HL-60 (cell line): Measurements from ENCODE around the gene DRC7.

Experiments
- CTCF ChIP-seq: IDR thresholded peaks from one replicate; pipeline ENCODE4 v1.5.1; 2011; ENCODE audit warnings: low read length, control low read depth, inconsistent platforms; ENCODE audit not compliant: insufficient read depth
- GABPA ChIP-seq: IDR thresholded peaks from 2 replicates; pipeline ENCODE4 v1.6.1; 2012; ENCODE audit warnings: low read depth
- POLR2AphosphoS5 ChIP-seq: IDR thresholded peaks from 2 replicates; pipeline ENCODE4 v1.6.1; 2012; ENCODE audit warnings: low read depth
- SPI1 ChIP-seq: IDR thresholded peaks from 2 replicates; pipeline ENCODE4 v1.6.1; 2012; ENCODE audit warnings: low read depth, mild to moderate bottlenecking, borderline replicate concordance

- TF ChIP-seq CTCF (no peak), GABPA (no peak), POLR2AphosphoS5 (no peak), SPI1 (no peak)
These were observed 27.5 kb upstream of the DRC7 start for GRCh38 chr16:57667048-57667525.
